Testis (tissue), 2 donors: Measurements from ENCODE around the gene SLC16A2.

Source experiments
- POLR2A ChIP-seq: fragments of 450-650 bp; IDR thresholded peaks from one replicate; pipeline ENCODE4 v1.6.1; 2017; ENCODE audit warnings: antibody characterized with exemption, mild to moderate bottlenecking, moderate library complexity
- TF ChIP-seq, protein P1 (sequence below), 3 experiments: fragments of 450-650 bp in 2 of 3; fragments of 200-600 bp in 1 of 3; sonication (generic) in 1 of 3; IDR thresholded peaks; one replicate each; pipeline ENCODE4 v1.5.1; 2016 to 2019; ENCODE audit warnings: antibody characterized with exemption in 3 of 3, mild to moderate bottlenecking in 2 of 3, moderate library complexity in 1 of 3

- no peak for TF ChIP-seq POLR2A
- TF ChIP-seq, protein P1, sequence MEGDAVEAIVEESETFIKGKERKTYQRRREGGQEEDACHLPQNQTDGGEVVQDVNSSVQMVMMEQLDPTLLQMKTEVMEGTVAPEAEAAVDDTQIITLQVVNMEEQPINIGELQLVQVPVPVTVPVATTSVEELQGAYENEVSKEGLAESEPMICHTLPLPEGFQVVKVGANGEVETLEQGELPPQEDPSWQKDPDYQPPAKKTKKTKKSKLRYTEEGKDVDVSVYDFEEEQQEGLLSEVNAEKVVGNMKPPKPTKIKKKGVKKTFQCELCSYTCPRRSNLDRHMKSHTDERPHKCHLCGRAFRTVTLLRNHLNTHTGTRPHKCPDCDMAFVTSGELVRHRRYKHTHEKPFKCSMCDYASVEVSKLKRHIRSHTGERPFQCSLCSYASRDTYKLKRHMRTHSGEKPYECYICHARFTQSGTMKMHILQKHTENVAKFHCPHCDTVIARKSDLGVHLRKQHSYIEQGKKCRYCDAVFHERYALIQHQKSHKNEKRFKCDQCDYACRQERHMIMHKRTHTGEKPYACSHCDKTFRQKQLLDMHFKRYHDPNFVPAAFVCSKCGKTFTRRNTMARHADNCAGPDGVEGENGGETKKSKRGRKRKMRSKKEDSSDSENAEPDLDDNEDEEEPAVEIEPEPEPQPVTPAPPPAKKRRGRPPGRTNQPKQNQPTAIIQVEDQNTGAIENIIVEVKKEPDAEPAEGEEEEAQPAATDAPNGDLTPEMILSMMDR (IDR thresholded peaks at IDR 0.05), result no peak
These were observed 37.7 kb upstream of the SLC16A2 start for GRCh38 chrX:74383611-74384010.
